Neural progenitor cell (in vitro differentiated cells): Measurements from ENCODE around the gene FAF1. TPM values are rescaled to one million over a fixed set of nuclear protein-coding genes. Genes with fewer than 3 reads are reported as not detected.
"Not testable (repeated sequence)": the region's sequence is repeated elsewhere in the genome, so short reads cannot be mapped to it uniquely, and the experiment has no call there.

ENCODE experiments used
- DNase-seq: peaks from one replicate; pipeline ENCODE4 v3.0.0-alpha.2; 2016; ENCODE audit warnings: low spot score
- H2AFZ ChIP-seq: fragments of 200-600 bp; sonication (generic); replicated peaks from 2 replicates; pipeline ENCODE4 v1.6.1; 2016; ENCODE audit warnings: antibody characterized with exemption
- H3F3A ChIP-seq: fragments of 200-600 bp; sonication (generic); 2 replicates; pipeline ENCODE4 v1.6.1; 2016; ENCODE audit warnings: antibody characterized with exemption, low read depth
- H3K27ac ChIP-seq: fragments of 200-600 bp; sonication (generic); 2 replicates; pipeline ENCODE4 v1.5.1; 2016; ENCODE audit warnings: mild to moderate bottlenecking
- H3K27me3 ChIP-seq: fragments of 200-600 bp; sonication (generic); 2 replicates; pipeline ENCODE4 v1.6.1; 2016; ENCODE audit warnings: mild to moderate bottlenecking, moderate library complexity
- H3K36me3 ChIP-seq: fragments of 200-600 bp; sonication (generic); 2 replicates; pipeline ENCODE4 v1.5.1; 2016
- H3K4me1 ChIP-seq: fragments of 200-600 bp; sonication (generic); 2 replicates; pipeline ENCODE4 v1.6.1; 2016; ENCODE audit warnings: mixed run types
- H3K4me2 ChIP-seq: fragments of 200-600 bp; sonication (generic); 2 replicates; pipeline ENCODE4 v1.6.1; 2016
- H3K4me3 ChIP-seq: fragments of 200-600 bp; sonication (generic); 2 replicates; pipeline ENCODE4 v1.5.1; 2016
- H3K79me2 ChIP-seq: fragments of 200-600 bp; sonication (generic); 2 replicates; pipeline ENCODE4 v1.6.1; 2016; ENCODE audit warnings: low read depth
- H3K9ac ChIP-seq: fragments of 200-600 bp; sonication (generic); 2 replicates; pipeline ENCODE4 v1.6.1; 2016
- H3K9me3 ChIP-seq: fragments of 200-600 bp; sonication (generic); 2 replicates; pipeline ENCODE4 v1.5.1; 2016; ENCODE audit warnings: low read depth
- H4K20me1 ChIP-seq: fragments of 200-600 bp; sonication (generic); 2 replicates; pipeline ENCODE4 v1.6.1; 2016; ENCODE audit warnings: low read depth
- H3K27ac Mint-ChIP-seq: 3 replicates; pipeline ENCODE4 v1.8.0; 2021; ENCODE audit warnings: mixed read lengths
- H3K27me3 Mint-ChIP-seq: 2 replicates; pipeline ENCODE4 v1.8.0; 2022; ENCODE audit warnings: low read depth, mild to moderate bottlenecking, inconsistent platforms, moderate library complexity, mixed read lengths; ENCODE audit not compliant: insufficient read depth
- H3K36me3 Mint-ChIP-seq: 3 replicates; pipeline ENCODE4 v1.8.0; 2021; ENCODE audit warnings: mixed read lengths
- H3K4me1 Mint-ChIP-seq: 3 replicates; pipeline ENCODE4 v1.8.0; 2021; ENCODE audit warnings: mixed read lengths
- H3K4me3 Mint-ChIP-seq: 3 replicates; pipeline ENCODE4 v1.8.0; 2021; ENCODE audit warnings: mild to moderate bottlenecking, moderate library complexity, mixed read lengths
- H3K9me3 Mint-ChIP-seq: 3 replicates; pipeline ENCODE4 v1.8.0; 2020; ENCODE audit warnings: mixed read lengths
- CTCF ChIP-seq: fragments of 200-600 bp; sonication (generic); IDR thresholded peaks from 2 replicates; pipeline ENCODE4 v1.5.1; 2017; ENCODE audit warnings: antibody characterized with exemption, mild to moderate bottlenecking
- EZH2 ChIP-seq: fragments of 200-600 bp; sonication (generic); IDR thresholded peaks from 2 replicates; pipeline ENCODE4 v1.6.1; 2017; ENCODE audit warnings: antibody characterized with exemption, mild to moderate bottlenecking, moderate library complexity
- EZH2phosphoT487 ChIP-seq: fragments of 200-600 bp; sonication (generic); IDR thresholded peaks from 2 replicates; pipeline ENCODE4 v1.6.1; 2017; ENCODE audit warnings: antibody characterized with exemption
- total RNA-seq: library from RNA; depleted of rRNA; stranded (reverse); fragments of >200 nt; gene quantifications from 2 replicates; pipeline ENCODE4 v1.2.3, GENCODE V29; 2015; ENCODE audit warnings: low replicate concordance

FAF1 gene
- total RNA-seq, 1 donor from 2014 or later, result 103 TPM

GRCh38 chr1:50873458-50874187 lies 86.4 kb downstream of the FAF1 start:
- H3K27ac Mint-ChIP-seq, result no peak overlapping the region
- Histone ChIP-seq H3K27ac (no peak overlapping the region), H4K20me1 (no peaks in the 10 kb centered on the region)

GRCh38 chr1:50864845-50865244 lies 95.2 kb downstream of the FAF1 start:
- H3K9ac ChIP-seq, H3K27ac Mint-ChIP-seq, H3K4me2 ChIP-seq, H3K4me1 ChIP-seq, H3K4me3 Mint-ChIP-seq, H3F3A ChIP-seq, H4K20me1 ChIP-seq, H3K27me3 ChIP-seq, DNase-seq, H3K4me3 ChIP-seq, H3K36me3 Mint-ChIP-seq, H3K27me3 Mint-ChIP-seq, H3K27ac ChIP-seq, H2AFZ ChIP-seq, H3K9me3 ChIP-seq, H3K36me3 ChIP-seq, H3K4me1 Mint-ChIP-seq: not testable (repeated sequence)
- peaks cover 58% of the 10 kb centered on the region for H3K79me2 ChIP-seq
- H3K9me3 Mint-ChIP-seq, result peaks cover 45% of the 10 kb centered on the region

More at GRCh38 chr1:50873458-50874187, 86.4 kb downstream of the FAF1 start:
- no peak for TF ChIP-seq EZH2
- TF ChIP-seq EZH2phosphoT487, result no peak
- TF ChIP-seq CTCF, result peak; percentile 81
- Histone ChIP-seq H3K9ac (no peak overlapping the region), H3K4me2 (peak overlapping the region; percentile 71), H3F3A (no peaks in the 10 kb centered on the region), H2AFZ (peak overlapping the region; percentile 70), H3K79me2 (peaks cover 34% of the 10 kb centered on the region), H3K4me3 (peak overlapping the region; percentile 53), H3K36me3 (no peaks in the 10 kb centered on the region), H3K9me3 (no peaks in the 10 kb centered on the region), H3K27me3 (no peaks in the 10 kb centered on the region), H3K4me1 (no peaks in the 10 kb centered on the region)
- no peaks in the 10 kb centered on the region for H3K4me1 Mint-ChIP-seq
- H3K27me3 Mint-ChIP-seq, result no peaks in the 10 kb centered on the region
- no peaks in the 10 kb centered on the region for H3K9me3 Mint-ChIP-seq
- no peaks in the 10 kb centered on the region for H3K36me3 Mint-ChIP-seq
- DNase-seq, result peak; percentile 77
- H3K4me3 Mint-ChIP-seq, result no peak overlapping the region

- no peak for DNase-seq
- Histone ChIP-seq H3K9me3 (no peaks in the 10 kb centered on the region), H3K79me2 (peaks cover 60% of the 10 kb centered on the region), H4K20me1 (no peaks in the 10 kb centered on the region), H3K4me2 (no peak overlapping the region), H3K27ac (no peak overlapping the region), H3K4me3 (no peak overlapping the region), H3K27me3 (no peaks in the 10 kb centered on the region), H3K4me1 (no peaks in the 10 kb centered on the region), H2AFZ (no peak overlapping the region), H3F3A (no peaks in the 10 kb centered on the region), H3K9ac (no peak overlapping the region), H3K36me3 (no peaks in the 10 kb centered on the region)
- peaks cover 44% of the 10 kb centered on the region for H3K9me3 Mint-ChIP-seq
- no peak for TF ChIP-seq CTCF
- no peak for TF ChIP-seq EZH2
- no peak for TF ChIP-seq EZH2phosphoT487
- H3K27me3 Mint-ChIP-seq, result no peaks in the 10 kb centered on the region
- no peaks in the 10 kb centered on the region for H3K4me1 Mint-ChIP-seq
- no peak overlapping the region for H3K27ac Mint-ChIP-seq
- H3K4me3 Mint-ChIP-seq, result no peak overlapping the region
- H3K36me3 Mint-ChIP-seq, result peaks cover 7% of the 10 kb centered on the region
These were observed 98.3 kb downstream of the FAF1 start for GRCh38 chr1:50861772-50862171.

GRCh38 chr1:50860702-50861101 lies 99.4 kb downstream of the FAF1 start:
- Histone ChIP-seq H3K9me3 (no peaks in the 10 kb centered on the region), H3K4me1 (no peaks in the 10 kb centered on the region), H3K4me3 (no peak overlapping the region), H3K27ac (no peak overlapping the region), H3K36me3 (no peaks in the 10 kb centered on the region), H3K79me2 (peaks cover 49% of the 10 kb centered on the region), H3K4me2 (no peak overlapping the region), H2AFZ (no peak overlapping the region), H3K27me3 (no peaks in the 10 kb centered on the region), H3K9ac (no peak overlapping the region), H3F3A (no peaks in the 10 kb centered on the region), H4K20me1 (no peaks in the 10 kb centered on the region)
- Mint-ChIP-seq H3K27me3 (no peaks in the 10 kb centered on the region), H3K27ac (no peak overlapping the region), H3K36me3 (peaks cover 7% of the 10 kb centered on the region), H3K9me3 (peaks cover 36% of the 10 kb centered on the region), H3K4me3 (no peak overlapping the region), H3K4me1 (no peaks in the 10 kb centered on the region)
- no peak for DNase-seq
- TF ChIP-seq CTCF (no peak), EZH2 (no peak), EZH2phosphoT487 (no peak)
